ENCODE results near the gene APLP1. TPM values are rescaled to one million over a fixed set of nuclear protein-coding genes. Genes with fewer than 3 reads are reported as not detected.
A peak's percentile ranks its signal among the peaks of the same experiment; 100 is the strongest.
"Not testable (repeated sequence)": the region's sequence is repeated elsewhere in the genome, so short reads cannot be mapped to it uniquely, and the experiment has no call there.

Gene APLP1
- total and polyA plus RNA-seq, 5 donors from 2014 or later, result not detected

GRCh38 chr19:35888398-35888797 lies 20.0 kb downstream of the APLP1 start:
- DNase-seq (no peak), ATAC-seq (ENCODE audit: low read depth in 2 of 2) (no peak)
- H3K4me3 Mint-ChIP-seq, result no peak overlapping the region
- no peaks in the 10 kb centered on the region for H3K27me3 ChIP-seq (ENCODE audit: control insufficient read depth, insufficient read depth, low read length)
- peaks cover 0 to 14% (median 8%) of the 10 kb centered on the region in 4 donors for H3K4me1 Mint-ChIP-seq
- H3K36me3 Mint-ChIP-seq, result peaks cover 39% of the 10 kb centered on the region
- no peaks in the 10 kb centered on the region for H3K4me1 ChIP-seq (ENCODE audit: control insufficient read depth, insufficient read depth, low read length, poor library complexity, severe bottlenecking)
- H3K27me3 Mint-ChIP-seq, result no peaks in the 10 kb centered on the region
- H3K27ac Mint-ChIP-seq, result peak overlapping the region in 2 of 3 donors; percentile 42 to 54
- H3K27ac ChIP-seq (ENCODE audit: insufficient read depth, low read length, poor library complexity, severe bottlenecking), result no peak overlapping the region
- no peak overlapping the region for H3K4me3 ChIP-seq (ENCODE audit: low read depth, low read length)
- H3K9me3 Mint-ChIP-seq, result peaks cover 0 to 1% (median 0%) of the 10 kb centered on the region in 7 donors
- H3K9me3 ChIP-seq (ENCODE audit: control insufficient read depth in 2 of 2, low read length in 2 of 2), result no peaks in the 10 kb centered on the region
- peaks cover 49% of the 10 kb centered on the region for H3K36me3 ChIP-seq (ENCODE audit: control insufficient read depth, insufficient read depth, low read length)

GRCh38 chr19:35889370-35890112 lies 21.2 kb downstream of the APLP1 start:
- DNase-seq (no peak), ATAC-seq (ENCODE audit: low read depth in 2 of 2) (no peak)
- no peaks in the 10 kb centered on the region for H3K4me1 ChIP-seq (ENCODE audit: control insufficient read depth, insufficient read depth, low read length, poor library complexity, severe bottlenecking)
- H3K4me1 Mint-ChIP-seq, result peaks cover 0 to 14% (median 8%) of the 10 kb centered on the region in 4 donors
- H3K27me3 Mint-ChIP-seq, result no peaks in the 10 kb centered on the region
- H3K27ac Mint-ChIP-seq, result no peak overlapping the region
- H3K27ac ChIP-seq (ENCODE audit: insufficient read depth, low read length, poor library complexity, severe bottlenecking), result no peak overlapping the region
- H3K36me3 ChIP-seq (ENCODE audit: control insufficient read depth, insufficient read depth, low read length), result peaks cover 54% of the 10 kb centered on the region
- peaks cover 0 to 1% (median 0%) of the 10 kb centered on the region in 7 donors for H3K9me3 Mint-ChIP-seq
- H3K27me3 ChIP-seq (ENCODE audit: control insufficient read depth, insufficient read depth, low read length), result no peaks in the 10 kb centered on the region
- no peak overlapping the region for H3K4me3 Mint-ChIP-seq
- H3K9me3 ChIP-seq (ENCODE audit: control insufficient read depth in 2 of 2, low read length in 2 of 2), result no peaks in the 10 kb centered on the region
- no peak overlapping the region for H3K4me3 ChIP-seq (ENCODE audit: low read depth, low read length)
- peaks cover 39% of the 10 kb centered on the region for H3K36me3 Mint-ChIP-seq

GRCh38 chr19:35890113-35890650 lies 21.8 kb downstream of the APLP1 start:
- peaks cover 39% of the 10 kb centered on the region for H3K36me3 Mint-ChIP-seq
- Histone ChIP-seq H3K4me1 (ENCODE audit: control insufficient read depth, insufficient read depth, low read length, poor library complexity, severe bottlenecking) (no peaks in the 10 kb centered on the region), H3K27me3 (ENCODE audit: control insufficient read depth, insufficient read depth, low read length) (no peaks in the 10 kb centered on the region), H3K36me3 (ENCODE audit: control insufficient read depth, insufficient read depth, low read length) (peaks cover 58% of the 10 kb centered on the region), H3K27ac (ENCODE audit: insufficient read depth, low read length, poor library complexity, severe bottlenecking) (no peak overlapping the region), H3K4me3 (ENCODE audit: low read depth, low read length) (no peak overlapping the region), H3K9me3 (ENCODE audit: control insufficient read depth in 2 of 2, low read length in 2 of 2) (no peaks in the 10 kb centered on the region)
- no peaks in the 10 kb centered on the region for H3K27me3 Mint-ChIP-seq
- DNase-seq (no peak), ATAC-seq (ENCODE audit: low read depth in 2 of 2) (no peak)
- no peak overlapping the region for H3K27ac Mint-ChIP-seq
- H3K4me3 Mint-ChIP-seq, result no peak overlapping the region
- peaks cover 0 to 14% (median 8%) of the 10 kb centered on the region in 4 donors for H3K4me1 Mint-ChIP-seq
- peaks cover 0 to 1% (median 0%) of the 10 kb centered on the region in 7 donors for H3K9me3 Mint-ChIP-seq

- not testable (repeated sequence) for H3K27me3 Mint-ChIP-seq; H3K9me3 Mint-ChIP-seq; H3K27me3 ChIP-seq (ENCODE audit: control insufficient read depth, insufficient read depth, low read length); ATAC-seq (ENCODE audit: low read depth in 2 of 2); DNase-seq; H3K9me3 ChIP-seq (ENCODE audit: control insufficient read depth in 2 of 2, low read length in 2 of 2); H3K4me3 ChIP-seq (ENCODE audit: low read depth, low read length); H3K27ac Mint-ChIP-seq; H3K27ac ChIP-seq (ENCODE audit: insufficient read depth, low read length, poor library complexity, severe bottlenecking); H3K4me3 Mint-ChIP-seq
- Mint-ChIP-seq H3K36me3 (peaks cover 39% of the 10 kb centered on the region), H3K4me1 (peaks cover 4 to 21% (median 10%) of the 10 kb centered on the region in 4 donors)
- Histone ChIP-seq H3K36me3 (ENCODE audit: control insufficient read depth, insufficient read depth, low read length) (peaks cover 73% of the 10 kb centered on the region), H3K4me1 (ENCODE audit: control insufficient read depth, insufficient read depth, low read length, poor library complexity, severe bottlenecking) (peaks cover 12% of the 10 kb centered on the region)
These were observed 23.4 kb downstream of the APLP1 start for GRCh38 chr19:35891819-35892218.

- Mint-ChIP-seq H3K36me3 (peaks cover 32% of the 10 kb centered on the region), H3K27ac (peak overlapping the region in 1 of 3 donors; percentile 62), H3K27me3 (no peaks in the 10 kb centered on the region), H3K9me3 (peaks cover 0 to 1% (median 0%) of the 10 kb centered on the region in 7 donors), H3K4me3 (peak overlapping the region in 2 of 4 donors; percentile 54 to 80), H3K4me1 (peaks cover 4 to 33% (median 11%) of the 10 kb centered on the region in 4 donors)
- Histone ChIP-seq H3K36me3 (ENCODE audit: control insufficient read depth, insufficient read depth, low read length) (peaks cover 60% of the 10 kb centered on the region), H3K27me3 (ENCODE audit: control insufficient read depth, insufficient read depth, low read length) (no peaks in the 10 kb centered on the region), H3K27ac (ENCODE audit: insufficient read depth, low read length, poor library complexity, severe bottlenecking) (no peak overlapping the region), H3K9me3 (ENCODE audit: control insufficient read depth in 2 of 2, low read length in 2 of 2) (no peaks in the 10 kb centered on the region), H3K4me3 (ENCODE audit: low read depth, low read length) (no peak overlapping the region), H3K4me1 (ENCODE audit: control insufficient read depth, insufficient read depth, low read length, poor library complexity, severe bottlenecking) (peaks cover 35% of the 10 kb centered on the region)
- DNase-seq (no peak), ATAC-seq (ENCODE audit: low read depth in 2 of 2) (no peak)
These were observed 26.0 kb downstream of the APLP1 start for GRCh38 chr19:35894342-35894741.

- Histone ChIP-seq H3K27ac (ENCODE audit: insufficient read depth, low read length, poor library complexity, severe bottlenecking) (no peak overlapping the region), H3K4me3 (ENCODE audit: low read depth, low read length) (no peak overlapping the region), H3K36me3 (ENCODE audit: control insufficient read depth, insufficient read depth, low read length) (peaks cover 42% of the 10 kb centered on the region), H3K4me1 (ENCODE audit: control insufficient read depth, insufficient read depth, low read length, poor library complexity, severe bottlenecking) (peaks cover 44% of the 10 kb centered on the region), H3K9me3 (ENCODE audit: control insufficient read depth in 2 of 2, low read length in 2 of 2) (no peaks in the 10 kb centered on the region), H3K27me3 (ENCODE audit: control insufficient read depth, insufficient read depth, low read length) (no peaks in the 10 kb centered on the region)
- ATAC-seq (ENCODE audit: low read depth in 2 of 2) (no peak), DNase-seq (no peak)
- Mint-ChIP-seq H3K27me3 (no peaks in the 10 kb centered on the region), H3K4me1 (peaks cover 1 to 39% (median 8%) of the 10 kb centered on the region in 4 donors), H3K9me3 (peaks cover 0 to 1% (median 0%) of the 10 kb centered on the region in 7 donors), H3K4me3 (peak overlapping the region; percentile 39 to 98 (median 62)), H3K27ac (peak overlapping the region in 1 of 3 donors; percentile 79), H3K36me3 (peaks cover 23% of the 10 kb centered on the region)
These were observed 27.7 kb downstream of the APLP1 start for GRCh38 chr19:35895911-35896642.

GRCh38 chr19:35896643-35897040 lies 28.3 kb downstream of the APLP1 start:
- ATAC-seq (ENCODE audit: low read depth in 2 of 2) (no peak), DNase-seq (no peak)
- peaks cover 50% of the 10 kb centered on the region for H3K4me1 ChIP-seq (ENCODE audit: control insufficient read depth, insufficient read depth, low read length, poor library complexity, severe bottlenecking)
- H3K27me3 ChIP-seq (ENCODE audit: control insufficient read depth, insufficient read depth, low read length), result no peaks in the 10 kb centered on the region
- H3K27ac Mint-ChIP-seq, result no peak overlapping the region
- H3K4me1 Mint-ChIP-seq, result peaks cover 0 to 44% (median 10%) of the 10 kb centered on the region in 4 donors
- no peak overlapping the region for H3K27ac ChIP-seq (ENCODE audit: insufficient read depth, low read length, poor library complexity, severe bottlenecking)
- peak overlapping the region in 3 of 4 donors; percentile 43 to 98 (median 58) for H3K4me3 Mint-ChIP-seq
- peaks cover 22% of the 10 kb centered on the region for H3K36me3 Mint-ChIP-seq
- peaks cover 41% of the 10 kb centered on the region for H3K36me3 ChIP-seq (ENCODE audit: control insufficient read depth, insufficient read depth, low read length)
- no peak overlapping the region for H3K4me3 ChIP-seq (ENCODE audit: low read depth, low read length)
- H3K9me3 Mint-ChIP-seq, result peaks cover 0 to 1% (median 0%) of the 10 kb centered on the region in 7 donors
- no peaks in the 10 kb centered on the region for H3K9me3 ChIP-seq (ENCODE audit: control insufficient read depth in 2 of 2, low read length in 2 of 2)
- H3K27me3 Mint-ChIP-seq, result no peaks in the 10 kb centered on the region

All from CD4-positive, CD25-positive, alpha-beta regulatory T cell (primary cell).